GM21423 (cell line): ENCODE measurements around the gene CLCNKA.
"Not testable (repeated sequence)": the region's sequence is repeated elsewhere in the genome, so short reads cannot be mapped to it uniquely, and the experiment has no call there.

Experiments used
- ATAC-seq: cut with Tn5 transposase; IDR thresholded peaks from one replicate; pipeline ENCODE4 v1.9.1; 2021; ENCODE audit warnings: mild to moderate bottlenecking, moderate library complexity; ENCODE audit not compliant: unreplicated experiment

CLCNKA gene

GRCh38 chr1:16039871-16040270 lies 18.0 kb downstream of the CLCNKA start:
- not testable (repeated sequence) for ATAC-seq

GRCh38 chr1:16041200-16041599 lies 19.4 kb downstream of the CLCNKA start:
- no peak for ATAC-seq

- no peak for ATAC-seq
Measured at GRCh38 chr1:16042096-16042495, 20.3 kb downstream of the CLCNKA start.

- ATAC-seq: not testable (repeated sequence)
Measured at GRCh38 chr1:16042654-16043053, 20.8 kb downstream of the CLCNKA start.

- no peak for ATAC-seq
Measured at GRCh38 chr1:16043521-16043920, 21.7 kb downstream of the CLCNKA start, which contains the start of gene CLCNKB. TSS of gene CLCNKB (plus strand) at chr1:16043782. CDS start at chr1:16044493, 711 bp downstream.

- ATAC-seq: no peak
Measured at GRCh38 chr1:16043950-16044349, 22.1 kb downstream of the CLCNKA start.

GRCh38 chr1:16046842-16047241 lies 25.0 kb downstream of the CLCNKA start:
- no peak for ATAC-seq

GRCh38 chr1:16047791-16048475 lies 26.1 kb downstream of the CLCNKA start:
- ATAC-seq: no peak

- ATAC-seq: no peak
Measured at GRCh38 chr1:16048573-16049189, 26.8 kb downstream of the CLCNKA start.

- no peak for ATAC-seq
Measured at GRCh38 chr1:16050328-16050727, 28.5 kb downstream of the CLCNKA start.

GRCh38 chr1:16051039-16051438 lies 29.2 kb downstream of the CLCNKA start:
- no peak for ATAC-seq

GRCh38 chr1:16051949-16052348 lies 30.1 kb downstream of the CLCNKA start:
- not testable (repeated sequence) for ATAC-seq

GRCh38 chr1:16053781-16054502 lies 32.1 kb downstream of the CLCNKA start:
- no peak for ATAC-seq

- ATAC-seq: no peak
Measured at GRCh38 chr1:16054598-16055540, 33.0 kb downstream of the CLCNKA start.

- peak; percentile 72 for ATAC-seq
Measured at GRCh38 chr1:16055613-16056520, 34.0 kb downstream of the CLCNKA start.

GRCh38 chr1:16056521-16056912 lies 34.7 kb downstream of the CLCNKA start:
- ATAC-seq: not testable (repeated sequence)

GRCh38 chr1:16057314-16057915 lies 35.6 kb downstream of the CLCNKA start:
- not testable (repeated sequence) for ATAC-seq

GRCh38 chr1:16058394-16059120 lies 36.7 kb downstream of the CLCNKA start:
- ATAC-seq: not testable (repeated sequence)

- ATAC-seq: no peak
Measured at GRCh38 chr1:16061266-16061665, 39.4 kb downstream of the CLCNKA start.
